Ramos (cell line): ENCODE measurements around the gene ZDHHC14.

ENCODE experiments used
- in situ Hi-C: fragments of 300-500 bp; cut with MboI; formaldehyde crosslinking; loops from one replicate; pipeline ENCODE4 v1.14.3; 2022; ENCODE audit warnings: low sequenced_read_pairs; ENCODE audit not compliant: unreplicated experiment

ZDHHC14 gene

GRCh38 chr6:157486572-157486971 is 105.6 kb downstream of the ZDHHC14 start:
- in situ Hi-C loops = no loop called here

- in situ Hi-C loops = no loop called here
These were observed 106.3 kb downstream of the ZDHHC14 start for GRCh38 chr6:157487110-157487773.

GRCh38 chr6:157488058-157488457 is 107.1 kb downstream of the ZDHHC14 start:
- in situ Hi-C loops = no loop called here

GRCh38 chr6:157488716-157489118 is 107.7 kb downstream of the ZDHHC14 start:
- in situ Hi-C loops = no loop called here

- in situ Hi-C loops = no loop called here
These were observed 109.8 kb downstream of the ZDHHC14 start for GRCh38 chr6:157490611-157491269.

- in situ Hi-C loops = no loop called here
These were observed 110.7 kb downstream of the ZDHHC14 start for GRCh38 chr6:157491571-157492232.

- in situ Hi-C loops = no loop called here
These were observed 111.3 kb downstream of the ZDHHC14 start for GRCh38 chr6:157492249-157492648.

GRCh38 chr6:157492741-157493140 is 111.8 kb downstream of the ZDHHC14 start:
- in situ Hi-C loops = no loop called here

- in situ Hi-C loops = no loop called here
These were observed 112.2 kb downstream of the ZDHHC14 start for GRCh38 chr6:157493173-157493572.

GRCh38 chr6:157493576-157493975 is 112.6 kb downstream of the ZDHHC14 start:
- in situ Hi-C loops = no loop called here

- in situ Hi-C loops = no loop called here
These were observed 113.2 kb downstream of the ZDHHC14 start for GRCh38 chr6:157494132-157494710.

GRCh38 chr6:157496534-157497095 is 115.6 kb downstream of the ZDHHC14 start:
- in situ Hi-C loops = no loop called here

GRCh38 chr6:157497579-157497978 is 116.6 kb downstream of the ZDHHC14 start:
- in situ Hi-C loops = no loop called here

- in situ Hi-C loops = no loop called here
These were observed 117.8 kb downstream of the ZDHHC14 start for GRCh38 chr6:157498817-157499216.

- in situ Hi-C loops = no loop called here
These were observed 119.0 kb downstream of the ZDHHC14 start for GRCh38 chr6:157500022-157500421.

GRCh38 chr6:157503018-157503747 is 122.2 kb downstream of the ZDHHC14 start:
- in situ Hi-C loops = no loop called here

GRCh38 chr6:157505912-157506491 is 125.0 kb downstream of the ZDHHC14 start:
- in situ Hi-C loops = no loop called here

GRCh38 chr6:157510323-157511188 is 129.6 kb downstream of the ZDHHC14 start:
- in situ Hi-C loops = no loop called here
